Loucy (cell line): ENCODE data around the gene TECTB.

Source experiments
- EZH2phosphoT487 ChIP-seq: fragments of 200-600 bp; IDR thresholded peaks from 2 replicates; pipeline ENCODE4 v1.6.1; 2018; ENCODE audit warnings: antibody characterized with exemption, mild to moderate bottlenecking, moderate library complexity, borderline replicate concordance
- TF ChIP-seq, protein P1 (sequence below): fragments of 200-600 bp; sonication (generic); conservative IDR thresholded peaks from 2 replicates; pipeline ENCODE4 v1.5.1; 2014; ENCODE audit warnings: mild to moderate bottlenecking, antibody characterized with exemption, low read length

DNA sequence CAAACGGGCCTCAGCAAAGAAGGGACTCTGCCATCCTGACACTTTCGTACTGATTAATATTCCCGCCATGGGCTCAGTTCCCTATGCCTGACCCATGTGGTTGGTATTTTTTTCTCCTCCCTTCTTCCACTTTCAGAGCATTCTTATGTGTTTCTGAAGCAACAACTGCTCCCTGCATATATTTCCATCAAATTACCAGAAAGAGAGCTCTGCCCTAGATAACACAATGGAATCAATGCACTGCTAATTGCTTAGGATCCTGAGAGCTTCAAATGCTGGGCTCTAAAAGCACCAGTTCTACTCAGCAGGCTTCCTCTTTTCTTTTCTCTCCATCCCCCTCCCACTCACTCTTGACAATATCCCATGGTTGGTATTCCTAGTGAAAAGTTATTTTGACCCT, 5.3 kb downstream of the TECTB start:
- TF ChIP-seq, protein P1, sequence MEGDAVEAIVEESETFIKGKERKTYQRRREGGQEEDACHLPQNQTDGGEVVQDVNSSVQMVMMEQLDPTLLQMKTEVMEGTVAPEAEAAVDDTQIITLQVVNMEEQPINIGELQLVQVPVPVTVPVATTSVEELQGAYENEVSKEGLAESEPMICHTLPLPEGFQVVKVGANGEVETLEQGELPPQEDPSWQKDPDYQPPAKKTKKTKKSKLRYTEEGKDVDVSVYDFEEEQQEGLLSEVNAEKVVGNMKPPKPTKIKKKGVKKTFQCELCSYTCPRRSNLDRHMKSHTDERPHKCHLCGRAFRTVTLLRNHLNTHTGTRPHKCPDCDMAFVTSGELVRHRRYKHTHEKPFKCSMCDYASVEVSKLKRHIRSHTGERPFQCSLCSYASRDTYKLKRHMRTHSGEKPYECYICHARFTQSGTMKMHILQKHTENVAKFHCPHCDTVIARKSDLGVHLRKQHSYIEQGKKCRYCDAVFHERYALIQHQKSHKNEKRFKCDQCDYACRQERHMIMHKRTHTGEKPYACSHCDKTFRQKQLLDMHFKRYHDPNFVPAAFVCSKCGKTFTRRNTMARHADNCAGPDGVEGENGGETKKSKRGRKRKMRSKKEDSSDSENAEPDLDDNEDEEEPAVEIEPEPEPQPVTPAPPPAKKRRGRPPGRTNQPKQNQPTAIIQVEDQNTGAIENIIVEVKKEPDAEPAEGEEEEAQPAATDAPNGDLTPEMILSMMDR, result no peak
- no peak for TF ChIP-seq EZH2phosphoT487
